ENCODE results near the gene FLOT2.

The FLOT2 gene

DNA sequence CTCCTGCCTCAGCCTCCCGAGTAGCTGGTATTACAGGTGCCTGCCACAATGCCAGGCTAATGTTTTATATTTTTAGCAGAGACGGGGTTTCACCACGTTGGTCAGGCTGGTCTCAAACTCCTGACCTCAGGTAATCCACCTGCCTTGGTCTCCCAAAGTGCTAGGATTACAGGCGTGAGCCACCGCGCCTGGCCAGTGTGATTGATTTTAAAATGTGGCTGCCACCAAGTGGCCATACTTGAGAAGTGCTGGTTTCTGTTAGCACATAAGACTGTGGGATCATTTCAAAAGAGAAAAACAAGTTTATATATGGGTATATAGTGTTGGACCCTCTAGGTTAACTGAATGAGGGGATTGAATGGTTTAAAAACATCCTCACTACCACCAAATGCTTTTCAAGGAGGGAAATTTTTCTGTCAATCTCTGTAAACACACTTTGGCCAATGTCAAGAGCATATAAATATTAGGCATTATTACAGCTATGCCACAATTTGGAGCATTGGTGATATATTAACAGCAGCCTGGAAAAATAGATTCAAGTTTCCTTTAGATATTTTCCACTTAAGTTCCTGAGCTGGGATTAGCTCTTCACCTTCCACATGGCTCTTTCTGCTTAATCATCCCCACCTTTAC lies 18.9 kb upstream of the FLOT2 start:
- peaks cover 95% of the 10 kb centered on the region for H3K36me3 ChIP-seq (ENCODE audit: insufficient read depth, low read length)
- peak; percentile 50 for DNase-seq
- H2AFZ ChIP-seq (ENCODE audit: low read depth, low read length), result no peak overlapping the region
- H3K9me3 ChIP-seq (ENCODE audit: insufficient read depth, low read length, severe bottlenecking), result no peaks in the 10 kb centered on the region
- peaks cover 7% of the 10 kb centered on the region; the same call in 1 of the 2 replicates for H4K20me1 ChIP-seq (ENCODE audit: insufficient read depth, low read length)
- H3K79me2 ChIP-seq (ENCODE audit: insufficient read depth, low read length), result no peaks in the 10 kb centered on the region
- no peak overlapping the region for H3K9ac ChIP-seq (ENCODE audit: low read depth, low read length)
- peak; percentile 87 for ATAC-seq (ENCODE audit: insufficient read depth, low read depth)
- H3K4me3 ChIP-seq (ENCODE audit: low read depth in 1 of 2, low read length in 2 of 2), result no peak overlapping the region
- no peak overlapping the region for H3K4me2 ChIP-seq (ENCODE audit: insufficient read depth, low read length)
- no peak overlapping the region for H3K27ac ChIP-seq (ENCODE audit: low read length)
- no peaks in the 10 kb centered on the region for H3K27me3 ChIP-seq (ENCODE audit: insufficient read depth, low read length, poor library complexity)
- H3K4me1 ChIP-seq (ENCODE audit: insufficient read depth, low read length), result no peaks in the 10 kb centered on the region
- TF ChIP-seq EZH2 (IDR thresholded peaks at IDR 0.05; ENCODE audit: borderline replicate concordance, low read depth, low read length, severe bottlenecking), result no peak
- TF ChIP-seq, protein P1, sequence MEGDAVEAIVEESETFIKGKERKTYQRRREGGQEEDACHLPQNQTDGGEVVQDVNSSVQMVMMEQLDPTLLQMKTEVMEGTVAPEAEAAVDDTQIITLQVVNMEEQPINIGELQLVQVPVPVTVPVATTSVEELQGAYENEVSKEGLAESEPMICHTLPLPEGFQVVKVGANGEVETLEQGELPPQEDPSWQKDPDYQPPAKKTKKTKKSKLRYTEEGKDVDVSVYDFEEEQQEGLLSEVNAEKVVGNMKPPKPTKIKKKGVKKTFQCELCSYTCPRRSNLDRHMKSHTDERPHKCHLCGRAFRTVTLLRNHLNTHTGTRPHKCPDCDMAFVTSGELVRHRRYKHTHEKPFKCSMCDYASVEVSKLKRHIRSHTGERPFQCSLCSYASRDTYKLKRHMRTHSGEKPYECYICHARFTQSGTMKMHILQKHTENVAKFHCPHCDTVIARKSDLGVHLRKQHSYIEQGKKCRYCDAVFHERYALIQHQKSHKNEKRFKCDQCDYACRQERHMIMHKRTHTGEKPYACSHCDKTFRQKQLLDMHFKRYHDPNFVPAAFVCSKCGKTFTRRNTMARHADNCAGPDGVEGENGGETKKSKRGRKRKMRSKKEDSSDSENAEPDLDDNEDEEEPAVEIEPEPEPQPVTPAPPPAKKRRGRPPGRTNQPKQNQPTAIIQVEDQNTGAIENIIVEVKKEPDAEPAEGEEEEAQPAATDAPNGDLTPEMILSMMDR (IDR thresholded peaks at IDR 0.05; ENCODE audit: borderline replicate concordance, extremely low read depth, low read length, poor library complexity, severe bottlenecking), result peak; percentile 73

DNA sequence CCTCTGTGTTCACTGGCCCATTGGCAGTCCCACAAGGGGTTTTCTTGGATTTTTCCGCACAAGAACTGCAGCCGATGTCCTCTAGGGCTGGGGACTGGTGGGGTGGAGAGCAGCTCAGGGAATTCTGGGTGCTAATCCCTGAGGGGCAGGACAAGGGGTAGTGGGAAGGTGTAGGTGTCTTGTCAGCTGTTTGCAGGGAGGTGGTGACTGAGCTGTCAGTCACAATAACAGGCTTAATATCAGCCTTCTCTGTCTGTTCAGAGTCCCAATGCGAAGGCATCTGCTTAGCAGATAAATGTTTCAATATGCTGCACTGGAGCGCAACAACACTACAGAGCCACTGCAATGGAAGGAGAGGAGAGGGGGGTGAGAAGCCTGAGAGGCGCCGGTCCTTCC lies 15.4 kb upstream of the FLOT2 start:
- Histone ChIP-seq H3K27ac (ENCODE audit: low read length) (no peak overlapping the region), H3K79me2 (ENCODE audit: insufficient read depth, low read length) (no peaks in the 10 kb centered on the region), H3K4me3 (ENCODE audit: low read depth in 1 of 2, low read length in 2 of 2) (no peak overlapping the region), H2AFZ (ENCODE audit: low read depth, low read length) (no peak overlapping the region), H3K27me3 (ENCODE audit: insufficient read depth, low read length, poor library complexity) (no peaks in the 10 kb centered on the region), H3K4me1 (ENCODE audit: insufficient read depth, low read length) (no peaks in the 10 kb centered on the region), H3K9ac (ENCODE audit: low read depth, low read length) (no peak overlapping the region), H3K4me2 (ENCODE audit: insufficient read depth, low read length) (no peak overlapping the region), H3K36me3 (ENCODE audit: insufficient read depth, low read length) (peaks cover 97% of the 10 kb centered on the region), H3K9me3 (ENCODE audit: insufficient read depth, low read length, severe bottlenecking) (no peaks in the 10 kb centered on the region), H4K20me1 (ENCODE audit: insufficient read depth, low read length) (peaks cover 10% of the 10 kb centered on the region)
- ATAC-seq (ENCODE audit: insufficient read depth, low read depth) (no peak), DNase-seq (no peak)
- TF ChIP-seq, protein P1 (IDR thresholded peaks at IDR 0.05; ENCODE audit: borderline replicate concordance, extremely low read depth, low read length, poor library complexity, severe bottlenecking), result no peak
- TF ChIP-seq EZH2 (IDR thresholded peaks at IDR 0.05; ENCODE audit: borderline replicate concordance, low read depth, low read length, severe bottlenecking), result no peak

DNA sequence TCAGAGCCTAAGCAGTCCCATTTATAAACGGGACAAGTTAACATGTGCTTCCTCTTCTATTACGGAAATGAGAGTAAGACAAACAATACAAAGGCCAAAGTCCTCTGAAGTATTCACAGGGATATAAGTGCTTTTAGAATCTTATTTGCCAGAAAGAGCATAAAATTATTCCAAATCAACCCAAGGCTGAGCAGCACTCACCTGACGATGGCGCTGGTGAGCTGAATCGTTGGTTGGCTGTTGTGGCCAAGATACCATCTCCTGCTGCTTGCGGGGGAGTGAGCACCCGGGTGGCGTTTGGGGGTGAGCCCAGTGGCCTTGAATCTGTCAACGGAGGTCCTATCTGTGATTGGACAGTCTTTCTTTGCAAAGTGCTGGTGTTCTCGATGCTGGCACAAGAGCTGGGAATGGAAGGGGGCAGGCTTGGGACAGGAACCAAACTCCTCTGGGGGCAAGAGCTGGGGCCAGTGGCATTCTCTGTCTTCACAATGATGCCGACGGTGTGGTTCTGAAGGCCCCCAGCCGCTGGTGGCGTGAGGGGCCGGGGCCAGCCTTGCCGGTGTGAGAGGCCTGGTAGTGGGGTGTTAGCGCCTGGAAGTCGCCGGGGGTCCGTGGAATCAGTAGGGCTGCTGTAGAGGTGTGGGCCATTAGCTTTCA lies 14.9 kb upstream of the FLOT2 start:
- Histone ChIP-seq H2AFZ (ENCODE audit: low read depth, low read length) (no peak overlapping the region), H3K9ac (ENCODE audit: low read depth, low read length) (no peak overlapping the region), H4K20me1 (ENCODE audit: insufficient read depth, low read length) (peaks cover 10% of the 10 kb centered on the region), H3K4me2 (ENCODE audit: insufficient read depth, low read length) (no peak overlapping the region), H3K27me3 (ENCODE audit: insufficient read depth, low read length, poor library complexity) (no peaks in the 10 kb centered on the region), H3K4me1 (ENCODE audit: insufficient read depth, low read length) (no peaks in the 10 kb centered on the region), H3K9me3 (ENCODE audit: insufficient read depth, low read length, severe bottlenecking) (no peaks in the 10 kb centered on the region), H3K27ac (ENCODE audit: low read length) (no peak overlapping the region), H3K4me3 (ENCODE audit: low read depth in 1 of 2, low read length in 2 of 2) (no peak overlapping the region), H3K79me2 (ENCODE audit: insufficient read depth, low read length) (no peaks in the 10 kb centered on the region), H3K36me3 (ENCODE audit: insufficient read depth, low read length) (peaks cover 97% of the 10 kb centered on the region)
- DNase-seq (no peak), ATAC-seq (ENCODE audit: insufficient read depth, low read depth) (no peak)
- TF ChIP-seq, protein P1 (IDR thresholded peaks at IDR 0.05; ENCODE audit: borderline replicate concordance, extremely low read depth, low read length, poor library complexity, severe bottlenecking), result peak; percentile 50
- TF ChIP-seq EZH2 (IDR thresholded peaks at IDR 0.05; ENCODE audit: borderline replicate concordance, low read depth, low read length, severe bottlenecking), result no peak
